Right atrium auricular region (tissue), 2 donors: ENCODE data around the gene VEZT. TPM values are rescaled to one million over a fixed set of nuclear protein-coding genes. Genes with fewer than 3 reads are reported as not detected.

ENCODE experiments used
- DNase-seq: peaks from one replicate; pipeline ENCODE4 v3.0.0-alpha.2; 2019; ENCODE audit warnings: low spot score
- H3K27ac ChIP-seq, 2 donors: fragments of 200-600 bp; sonication (generic); 1 replicate in 1 of 2; 2 replicates in 1 of 2; pipeline ENCODE4 v1.5.1; 2016 to 2019
- H3K27me3 ChIP-seq, 2 donors: fragments of 200-600 bp; sonication (generic); one replicate each; pipeline versions ENCODE4 v1.5.1 to v1.6.0; 2017 to 2019
- H3K36me3 ChIP-seq: fragments of 200-600 bp; sonication (generic); one replicate; pipeline ENCODE4 v1.5.1; 2016
- H3K4me1 ChIP-seq, 2 donors: fragments of 200-600 bp; sonication (generic); one replicate each; pipeline versions ENCODE4 v1.5.1 to v1.6.0; 2017 to 2019
- H3K4me3 ChIP-seq, 2 donors: fragments of 200-600 bp; sonication (generic); 1 replicate in 1 of 2; 2 replicates in 1 of 2; pipeline ENCODE4 v1.5.1; 2017 to 2019; ENCODE audit warnings: mild to moderate bottlenecking in 1 of 2, moderate library complexity in 1 of 2
- H3K9me3 ChIP-seq, 2 donors: fragments of 200-600 bp; sonication (generic); one replicate each; pipeline ENCODE4 v1.5.1; 2019
- total RNA-seq, 2 donors: library from RNA; depleted of rRNA; stranded (reverse); fragments of >200 nt; gene quantifications; one replicate each; pipeline ENCODE4 v1.1.0, GENCODE V29; 2016
- TF ChIP-seq, protein P1 (sequence below), 2 donors: fragments of 200-600 bp; sonication (generic); IDR thresholded peaks; one replicate each; pipeline ENCODE4 v1.5.1; 2019; ENCODE audit warnings: antibody characterized with exemption in 2 of 2

VEZT gene
- 10 to 100 TPM; 66.6 to 69.8 TPM for total RNA-seq

DNA sequence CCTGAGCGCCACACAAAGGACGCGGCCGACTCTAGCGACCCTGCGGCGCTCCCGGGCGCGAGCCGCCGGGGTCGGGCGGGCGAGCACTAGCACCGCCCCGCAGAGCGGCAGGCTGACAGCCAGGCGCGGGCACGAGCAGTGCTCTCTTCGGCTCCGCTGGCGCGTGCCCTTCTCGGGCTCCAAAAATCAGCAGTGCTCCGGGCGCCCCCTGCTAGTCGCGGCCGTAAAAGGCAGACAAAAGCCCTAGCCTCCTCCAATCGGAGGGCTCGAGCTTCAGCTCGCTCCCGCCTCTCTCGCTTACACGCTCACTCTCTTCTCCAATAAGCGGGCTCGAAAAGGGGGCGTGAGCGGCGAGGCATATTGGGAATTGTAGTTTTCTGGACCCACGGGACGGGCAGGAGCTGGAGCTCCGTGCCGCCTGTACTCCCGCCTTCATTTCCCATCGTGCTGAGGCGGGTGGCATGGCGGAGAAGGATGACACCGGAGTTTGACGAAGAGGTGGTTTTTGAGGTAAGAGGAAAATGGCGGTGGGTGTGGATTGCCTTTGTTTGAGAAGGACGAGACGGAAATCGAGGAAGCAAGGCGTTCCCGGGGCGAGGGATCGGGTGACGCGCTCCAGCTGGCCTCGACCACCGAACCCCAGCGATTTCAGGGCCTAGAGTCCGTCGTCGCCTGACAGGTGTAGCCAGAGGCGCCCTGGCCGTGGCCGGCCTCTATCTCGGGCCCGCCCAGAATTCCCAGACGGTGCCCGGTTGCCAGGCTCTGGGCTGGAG lies at the start of gene VEZT, which contains the start of gene FGD6:
TSS of gene VEZT (plus strand) at position 431 of the 773 bp plus-strand sequence. CDS start at position 475, 44 bp downstream.
TSS of gene FGD6 (minus strand) at position 91 of the 773 bp plus-strand sequence. CDS start 227 bp downstream, outside the sequence.
- Histone ChIP-seq H3K36me3 (no peaks in the 10 kb centered on the region), H3K4me3 (peak within 1 kb of the TSS; percentile 63 to 93), H3K4me1 (peaks cover 0 to 34% of the 10 kb centered on the region in 2 donors), H3K27me3 (no peaks in the 10 kb centered on the region), H3K27ac (peak within 1 kb of the TSS; percentile 87 to 99), H3K9me3 (no peaks in the 10 kb centered on the region)
- DNase-seq: peak; percentile 99
- TF ChIP-seq, protein P1, sequence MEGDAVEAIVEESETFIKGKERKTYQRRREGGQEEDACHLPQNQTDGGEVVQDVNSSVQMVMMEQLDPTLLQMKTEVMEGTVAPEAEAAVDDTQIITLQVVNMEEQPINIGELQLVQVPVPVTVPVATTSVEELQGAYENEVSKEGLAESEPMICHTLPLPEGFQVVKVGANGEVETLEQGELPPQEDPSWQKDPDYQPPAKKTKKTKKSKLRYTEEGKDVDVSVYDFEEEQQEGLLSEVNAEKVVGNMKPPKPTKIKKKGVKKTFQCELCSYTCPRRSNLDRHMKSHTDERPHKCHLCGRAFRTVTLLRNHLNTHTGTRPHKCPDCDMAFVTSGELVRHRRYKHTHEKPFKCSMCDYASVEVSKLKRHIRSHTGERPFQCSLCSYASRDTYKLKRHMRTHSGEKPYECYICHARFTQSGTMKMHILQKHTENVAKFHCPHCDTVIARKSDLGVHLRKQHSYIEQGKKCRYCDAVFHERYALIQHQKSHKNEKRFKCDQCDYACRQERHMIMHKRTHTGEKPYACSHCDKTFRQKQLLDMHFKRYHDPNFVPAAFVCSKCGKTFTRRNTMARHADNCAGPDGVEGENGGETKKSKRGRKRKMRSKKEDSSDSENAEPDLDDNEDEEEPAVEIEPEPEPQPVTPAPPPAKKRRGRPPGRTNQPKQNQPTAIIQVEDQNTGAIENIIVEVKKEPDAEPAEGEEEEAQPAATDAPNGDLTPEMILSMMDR (IDR thresholded peaks at IDR 0.05): peak in 1 of 2 donors; percentile 60

DNA sequence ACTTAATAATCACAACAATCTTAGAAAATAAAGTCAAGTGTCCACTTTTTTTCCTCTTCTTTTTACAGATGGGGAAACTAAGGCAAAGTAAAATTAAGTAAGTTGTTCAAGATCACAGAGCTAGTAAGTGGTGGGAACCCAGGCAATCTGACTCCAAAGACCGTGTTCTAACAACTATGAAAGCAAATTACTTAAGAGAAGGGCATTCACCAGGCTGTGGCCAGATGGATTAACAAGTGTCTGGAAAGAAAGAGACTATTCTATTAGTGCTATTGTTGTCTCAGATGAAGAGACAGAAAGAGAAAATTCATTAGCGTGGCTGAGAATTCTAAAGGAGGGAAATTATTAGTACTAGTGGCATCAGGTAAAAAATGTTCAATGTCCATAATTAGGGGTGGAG lies 48.9 kb upstream of the VEZT start:
- no peak overlapping the region for H3K27ac ChIP-seq
- H3K27me3 ChIP-seq: no peaks in the 10 kb centered on the region
- peaks cover 0 to 25% of the 10 kb centered on the region in 2 donors for H3K4me1 ChIP-seq
- H3K4me3 ChIP-seq: no peak overlapping the region
- DNase-seq: no peak
- H3K36me3 ChIP-seq: no peaks in the 10 kb centered on the region
- TF ChIP-seq, protein P1 (IDR thresholded peaks at IDR 0.05): no peak
- H3K9me3 ChIP-seq: no peaks in the 10 kb centered on the region

GRCh38 chr12:95169368-95169767 lies 48.2 kb upstream of the VEZT start:
- H3K4me1 ChIP-seq: peaks cover 0 to 28% of the 10 kb centered on the region in 2 donors
- H3K36me3 ChIP-seq: no peaks in the 10 kb centered on the region
- no peak overlapping the region for H3K27ac ChIP-seq
- DNase-seq: no peak
- no peaks in the 10 kb centered on the region for H3K9me3 ChIP-seq
- no peak overlapping the region for H3K4me3 ChIP-seq
- TF ChIP-seq, protein P1 (IDR thresholded peaks at IDR 0.05): no peak
- no peaks in the 10 kb centered on the region for H3K27me3 ChIP-seq

DNA sequence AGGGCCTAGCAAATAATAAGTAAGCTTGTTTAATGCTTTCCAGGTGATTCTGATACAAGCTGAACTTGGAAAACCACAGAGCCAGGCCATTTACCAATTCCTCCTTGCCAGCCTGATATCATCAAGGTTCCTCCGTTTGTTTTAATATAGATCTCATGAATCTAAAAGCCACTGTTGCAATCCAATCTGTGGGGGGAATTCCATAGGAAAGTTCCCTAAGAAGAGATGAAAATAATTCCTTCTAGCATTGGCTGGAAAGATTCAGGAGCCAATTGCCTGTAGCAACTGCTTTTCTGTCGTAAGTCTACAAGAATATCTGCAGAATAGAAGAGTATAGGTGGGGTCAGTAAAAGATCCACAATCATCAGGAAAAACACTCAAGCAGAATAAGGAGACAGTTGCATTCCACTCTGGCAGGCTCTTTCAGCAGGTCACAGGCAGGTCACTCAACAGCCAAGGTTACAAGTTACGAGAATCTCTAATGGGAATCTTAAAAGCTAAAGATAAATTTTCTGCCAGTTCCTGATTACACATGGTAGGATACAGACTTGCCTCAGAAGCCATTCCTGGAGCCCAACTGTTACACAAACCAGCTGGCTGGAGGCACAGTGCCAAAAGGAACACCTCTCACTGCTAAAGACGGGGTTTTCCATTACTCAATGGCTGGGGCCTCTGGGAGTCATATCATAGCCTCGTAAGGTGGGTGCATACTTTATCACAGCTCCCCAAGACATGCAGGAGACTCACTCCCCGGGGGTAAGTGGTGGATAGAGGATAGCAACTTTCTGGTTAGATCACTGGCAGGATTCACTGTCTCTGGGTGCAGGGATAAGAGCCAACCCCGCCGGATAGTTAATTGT lies 44.0 kb upstream of the VEZT start:
- peak overlapping the region; percentile 6 to 58 for H3K27ac ChIP-seq
- TF ChIP-seq, protein P1 (IDR thresholded peaks at IDR 0.05): no peak

GRCh38 chr12:95177201-95177768 lies 40.3 kb upstream of the VEZT start:
- DNase-seq: no peak
- Histone ChIP-seq H3K27ac (no peak overlapping the region), H3K9me3 (no peaks in the 10 kb centered on the region), H3K36me3 (no peaks in the 10 kb centered on the region), H3K27me3 (no peaks in the 10 kb centered on the region), H3K4me1 (peaks cover 0 to 14% of the 10 kb centered on the region in 2 donors), H3K4me3 (no peak overlapping the region)
- TF ChIP-seq, protein P1 (IDR thresholded peaks at IDR 0.05): no peak

More for the DNA sequence above, 44.0 kb upstream of the VEZT start:
- peak; percentile 81 for DNase-seq
- H3K9me3 ChIP-seq: no peaks in the 10 kb centered on the region
- H3K4me1 ChIP-seq: peaks cover 0 to 28% of the 10 kb centered on the region in 2 donors
- no peaks in the 10 kb centered on the region for H3K27me3 ChIP-seq
- H3K4me3 ChIP-seq: no peak overlapping the region
- no peaks in the 10 kb centered on the region for H3K36me3 ChIP-seq
